WTC11 (cell line): ENCODE data around the gene PTPDC1. TPM values are rescaled to one million over a fixed set of nuclear protein-coding genes. Genes with fewer than 3 reads are reported as not detected.

Experiments used
- ATAC-seq: fragments of 200-7000 bp; cut with Tn5 transposase; 2 replicates; pipeline ENCODE4 v1.10.0; 2021; ENCODE audit warnings: mild to moderate bottlenecking, moderate library complexity
- CTCF ChIA-PET: fragments of 300-600 bp; sonication (Branson Sonifier 250); formaldehyde crosslinking; loops from one replicate; lab custom pipeline; 2021; ENCODE audit warnings: antibody characterized with exemption; lab: Charles Lee
- POLR2A ChIA-PET: fragments of 350-600 bp; sonication (Branson Sonifier 250); formaldehyde crosslinking; loops from one replicate; lab custom pipeline; 2021; ENCODE audit warnings: antibody characterized with exemption; lab: Charles Lee
- DNase-seq: peaks from one replicate; pipeline ENCODE4 v3.0.0; 2021; ENCODE audit warnings: low spot score
- H3K27ac Mint-ChIP-seq: 2 replicates; pipeline ENCODE4 v1.8.0; 2021; ENCODE audit warnings: mixed read lengths
- H3K27me3 Mint-ChIP-seq: 2 replicates; pipeline ENCODE4 v1.8.0; 2021; ENCODE audit warnings: low read depth, mild to moderate bottlenecking, moderate library complexity, mixed read lengths
- H3K36me3 Mint-ChIP-seq: 2 replicates; pipeline ENCODE4 v1.8.0; 2021; ENCODE audit warnings: mixed read lengths
- H3K4me1 Mint-ChIP-seq: 2 replicates; pipeline ENCODE4 v1.8.0; 2022; ENCODE audit warnings: mixed read lengths
- H3K4me3 Mint-ChIP-seq: 2 replicates; pipeline ENCODE4 v1.8.0; 2021; ENCODE audit warnings: mild to moderate bottlenecking, moderate library complexity, mixed read lengths
- H3K9me3 Mint-ChIP-seq: 2 replicates; pipeline ENCODE4 v1.8.0; 2021; ENCODE audit warnings: mixed read lengths
- AFF4 ChIP-seq: sonication (generic); formaldehyde crosslinking; IDR thresholded peaks from 2 replicates; pipeline ENCODE4 v1.8.1; 2023; ENCODE audit warnings: mild to moderate bottlenecking, missing genetic modification reagents, borderline replicate concordance
- CBFB ChIP-seq: sonication (generic); formaldehyde crosslinking; IDR thresholded peaks from 2 replicates; pipeline ENCODE4 v1.8.1; 2022; ENCODE audit warnings: mild to moderate bottlenecking, low read depth, missing genetic modification reagents
- CREB1 ChIP-seq: sonication (generic); formaldehyde crosslinking; IDR thresholded peaks from 2 replicates; pipeline ENCODE4 v1.8.0; 2023; ENCODE audit warnings: mild to moderate bottlenecking, missing genetic modification reagents
- CREM ChIP-seq: sonication (generic); formaldehyde crosslinking; IDR thresholded peaks from 2 replicates; pipeline ENCODE4 v1.8.1; 2022; ENCODE audit warnings: mild to moderate bottlenecking, missing genetic modification reagents, moderate library complexity
- ELF4 ChIP-seq: sonication (generic); formaldehyde crosslinking; IDR thresholded peaks from 2 replicates; pipeline ENCODE4 v1.8.1; 2022; ENCODE audit warnings: low read depth, mild to moderate bottlenecking, moderate library complexity, missing genetic modification reagents
- EMX1 ChIP-seq: fragments of 250-450 bp; sonication (Bioruptor Pico); IDR thresholded peaks from 2 replicates; pipeline ENCODE4 v1.8.0; 2021; ENCODE audit warnings: mild to moderate bottlenecking
- FOXK1 ChIP-seq: sonication (generic); formaldehyde crosslinking; IDR thresholded peaks from 2 replicates; pipeline ENCODE4 v1.8.0; 2022; ENCODE audit warnings: mild to moderate bottlenecking, moderate library complexity, missing genetic modification reagents
- GABPB1 ChIP-seq: sonication (generic); formaldehyde crosslinking; IDR thresholded peaks from 2 replicates; pipeline ENCODE4 v1.8.1; 2023; ENCODE audit warnings: mild to moderate bottlenecking, missing genetic modification reagents
- IRF2 ChIP-seq: sonication (generic); formaldehyde crosslinking; IDR thresholded peaks from 2 replicates; pipeline ENCODE4 v1.8.0; 2022; ENCODE audit warnings: low read depth, missing genetic modification reagents, borderline replicate concordance
- NFE2L1 ChIP-seq: sonication (generic); formaldehyde crosslinking; IDR thresholded peaks from 2 replicates; pipeline ENCODE4 v1.8.1; 2023; ENCODE audit warnings: missing genetic modification reagents
- NFYB ChIP-seq: sonication (generic); formaldehyde crosslinking; conservative IDR thresholded peaks from 2 replicates; pipeline ENCODE4 v1.8.0; 2022; ENCODE audit warnings: low read depth, missing genetic modification reagents
- NR2C2 ChIP-seq: sonication (generic); formaldehyde crosslinking; IDR thresholded peaks from 2 replicates; pipeline ENCODE4 v1.8.0; 2022; ENCODE audit warnings: mild to moderate bottlenecking, missing genetic modification reagents
- PRRX2 ChIP-seq: fragments of 250-450 bp; sonication (Bioruptor Pico); IDR thresholded peaks from 2 replicates; pipeline ENCODE4 v1.8.0; 2021; ENCODE audit warnings: mild to moderate bottlenecking
- RELA ChIP-seq: sonication (generic); formaldehyde crosslinking; IDR thresholded peaks from 2 replicates; pipeline ENCODE4 v1.8.1; 2022; ENCODE audit warnings: missing genetic modification reagents, mild to moderate bottlenecking, borderline replicate concordance
- SOX15 ChIP-seq: fragments of 250-450 bp; sonication (Bioruptor Pico); IDR thresholded peaks from 2 replicates; pipeline ENCODE4 v1.9.0; 2021; ENCODE audit warnings: mild to moderate bottlenecking
- TEAD4 ChIP-seq: sonication (generic); formaldehyde crosslinking; IDR thresholded peaks from 2 replicates; pipeline ENCODE4 v1.8.0; 2022; ENCODE audit warnings: mild to moderate bottlenecking, missing genetic modification reagents
- TP53 ChIP-seq: sonication (generic); formaldehyde crosslinking; IDR thresholded peaks from 2 replicates; pipeline ENCODE4 v1.8.1; 2023; ENCODE audit warnings: mild to moderate bottlenecking, missing genetic modification reagents
- ZNF121 ChIP-seq: sonication (generic); formaldehyde crosslinking; IDR thresholded peaks from 2 replicates; pipeline ENCODE4 v1.8.0; 2023; ENCODE audit warnings: missing genetic modification reagents
- ZNF219 ChIP-seq: sonication (generic); formaldehyde crosslinking; IDR thresholded peaks from 2 replicates; pipeline ENCODE4 v1.8.0; 2023; ENCODE audit warnings: missing genetic modification reagents, mild to moderate bottlenecking, borderline replicate concordance
- ZNF416 ChIP-seq: fragments of 250-450 bp; sonication (Bioruptor Pico); IDR thresholded peaks from 2 replicates; pipeline ENCODE4 v1.9.0; 2021; ENCODE audit warnings: mild to moderate bottlenecking, inconsistent platforms
- ZNF532 ChIP-seq: fragments of 250-450 bp; sonication (Bioruptor Pico); IDR thresholded peaks from 2 replicates; pipeline ENCODE4 v1.9.0; 2021; ENCODE audit warnings: mild to moderate bottlenecking, borderline replicate concordance
- total RNA-seq: library from RNA; stranded (reverse); gene quantifications from 3 replicates; pipeline ENCODE4 v1.2.3, GENCODE V29; 2021
- TF ChIP-seq, protein P1 (sequence below): sonication (generic); formaldehyde crosslinking; IDR thresholded peaks from 2 replicates; pipeline ENCODE4 v1.8.0; 2022; ENCODE audit warnings: mild to moderate bottlenecking, missing genetic modification reagents
- TF ChIP-seq, protein P2 (sequence below): fragments of 250-450 bp; sonication (Bioruptor Pico); IDR thresholded peaks from 2 replicates; pipeline ENCODE4 v2.1.2; 2022; ENCODE audit warnings: mild to moderate bottlenecking, moderate library complexity
- TF ChIP-seq, protein P3 (sequence below): sonication (generic); formaldehyde crosslinking; IDR thresholded peaks from 2 replicates; pipeline ENCODE4 v1.8.0; 2022; ENCODE audit warnings: mild to moderate bottlenecking, missing genetic modification reagents
- TF ChIP-seq, protein P4 (sequence below): fragments of 250-450 bp; sonication (Bioruptor Pico); IDR thresholded peaks from 2 replicates; pipeline ENCODE4 v1.8.0; 2021; ENCODE audit warnings: mild to moderate bottlenecking

PTPDC1 gene
- total RNA-seq, 1 experiment from 2014 or later = 9.2 TPM

DNA sequence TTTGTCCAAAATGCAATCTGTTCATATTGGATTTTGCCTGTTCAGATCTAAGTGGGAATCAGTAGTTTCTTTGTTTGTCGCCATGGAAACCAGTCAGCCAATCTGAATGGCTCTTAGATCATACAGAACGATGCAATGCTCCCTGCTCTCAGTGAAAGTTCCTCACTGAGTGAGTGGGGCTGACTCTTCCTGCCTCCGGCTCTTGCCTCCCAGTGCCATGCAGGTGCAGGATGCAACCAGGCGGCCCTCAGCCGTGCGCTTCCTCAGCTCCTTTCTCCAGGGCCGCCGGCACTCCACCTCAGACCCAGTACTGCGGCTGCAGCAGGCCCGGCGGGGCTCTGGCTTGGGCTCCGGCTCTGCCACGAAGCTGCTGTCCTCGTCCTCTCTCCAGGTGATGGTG lies at the start of gene PTPDC1 (continued):
- TF ChIP-seq ZNF532 (CRISPR knock-in tag) (no peak), NFYB (CRISPR knock-in tag) (0 out of 2 replicates have a peak, but pooled peaks have one; percentile 8), ZNF121 (CRISPR knock-in tag) (0 out of 2 replicates have a peak, but pooled peaks have one; percentile 15)
- TF ChIP-seq, protein P1, sequence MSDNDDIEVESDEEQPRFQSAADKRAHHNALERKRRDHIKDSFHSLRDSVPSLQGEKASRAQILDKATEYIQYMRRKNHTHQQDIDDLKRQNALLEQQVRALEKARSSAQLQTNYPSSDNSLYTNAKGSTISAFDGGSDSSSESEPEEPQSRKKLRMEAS (CRISPR knock-in tag) = no peak

DNA sequence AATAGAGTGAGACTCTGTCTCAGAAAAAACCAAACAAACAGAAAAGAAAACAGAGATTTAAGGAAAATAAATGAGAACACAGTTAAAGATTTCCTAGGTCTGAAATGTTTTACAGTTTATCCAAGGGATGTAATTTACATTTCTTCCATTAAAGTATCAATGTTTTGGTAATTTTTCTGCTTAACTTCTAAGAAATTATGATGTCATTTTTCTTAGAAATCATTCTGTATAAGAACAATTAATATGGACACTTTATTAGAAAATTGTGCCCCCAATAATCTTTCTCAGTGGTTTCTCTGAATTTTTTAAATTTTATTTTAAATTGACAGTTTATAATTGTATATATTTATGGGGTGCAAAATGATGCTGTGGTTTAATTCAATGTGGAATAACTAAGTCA lies 49.8 kb upstream of the PTPDC1 start:
- ChIA-PET POLR2A (no interaction called here), CTCF (no interaction called here)
- H3K9me3 Mint-ChIP-seq = peaks cover 3% of the 10 kb centered on the region
- H3K27ac Mint-ChIP-seq = no peak overlapping the region
- peaks cover 5% of the 10 kb centered on the region for H3K36me3 Mint-ChIP-seq
- H3K4me3 Mint-ChIP-seq = no peak overlapping the region
- DNase-seq (no peak), ATAC-seq (no peak)
- no peak for TF ChIP-seq CREM (CRISPR knock-in tag)
- no peak for TF ChIP-seq NR2C2 (CRISPR knock-in tag)
- TF ChIP-seq CBFB (CRISPR knock-in tag) = no peak
- TF ChIP-seq PRRX2 (CRISPR knock-in tag) = no peak
- no peak for TF ChIP-seq SOX15
- TF ChIP-seq NFE2L1 = no peak
- TF ChIP-seq TP53 = no peak
- no peak for TF ChIP-seq ELF4 (CRISPR knock-in tag)
- TF ChIP-seq ZNF219 = no peak
- TF ChIP-seq ZNF121 (CRISPR knock-in tag) = no peak
- no peak for TF ChIP-seq ZNF416 (CRISPR knock-in tag)
- TF ChIP-seq FOXK1 = no peak
- TF ChIP-seq EMX1 (CRISPR knock-in tag) = no peak
- TF ChIP-seq, protein P2, sequence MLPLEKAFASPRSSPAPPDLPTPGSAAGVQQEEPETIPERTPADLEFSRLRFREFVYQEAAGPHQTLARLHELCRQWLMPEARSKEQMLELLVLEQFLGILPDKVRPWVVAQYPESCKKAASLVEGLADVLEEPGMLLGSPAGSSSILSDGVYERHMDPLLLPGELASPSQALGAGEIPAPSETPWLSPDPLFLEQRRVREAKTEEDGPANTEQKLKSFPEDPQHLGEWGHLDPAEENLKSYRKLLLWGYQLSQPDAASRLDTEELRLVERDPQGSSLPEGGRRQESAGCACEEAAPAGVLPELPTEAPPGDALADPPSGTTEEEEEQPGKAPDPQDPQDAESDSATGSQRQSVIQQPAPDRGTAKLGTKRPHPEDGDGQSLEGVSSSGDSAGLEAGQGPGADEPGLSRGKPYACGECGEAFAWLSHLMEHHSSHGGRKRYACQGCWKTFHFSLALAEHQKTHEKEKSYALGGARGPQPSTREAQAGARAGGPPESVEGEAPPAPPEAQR = no peak
- TF ChIP-seq RELA (CRISPR knock-in tag) = no peak
- TF ChIP-seq, protein P3, sequence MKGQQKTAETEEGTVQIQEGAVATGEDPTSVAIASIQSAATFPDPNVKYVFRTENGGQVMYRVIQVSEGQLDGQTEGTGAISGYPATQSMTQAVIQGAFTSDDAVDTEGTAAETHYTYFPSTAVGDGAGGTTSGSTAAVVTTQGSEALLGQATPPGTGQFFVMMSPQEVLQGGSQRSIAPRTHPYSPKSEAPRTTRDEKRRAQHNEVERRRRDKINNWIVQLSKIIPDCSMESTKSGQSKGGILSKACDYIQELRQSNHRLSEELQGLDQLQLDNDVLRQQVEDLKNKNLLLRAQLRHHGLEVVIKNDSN (CRISPR knock-in tag) = no peak
- TF ChIP-seq, all 79 proteins: peak for 0
- H3K27me3 Mint-ChIP-seq = peaks cover 26% of the 10 kb centered on the region
- peaks cover 14% of the 10 kb centered on the region for H3K4me1 Mint-ChIP-seq

DNA sequence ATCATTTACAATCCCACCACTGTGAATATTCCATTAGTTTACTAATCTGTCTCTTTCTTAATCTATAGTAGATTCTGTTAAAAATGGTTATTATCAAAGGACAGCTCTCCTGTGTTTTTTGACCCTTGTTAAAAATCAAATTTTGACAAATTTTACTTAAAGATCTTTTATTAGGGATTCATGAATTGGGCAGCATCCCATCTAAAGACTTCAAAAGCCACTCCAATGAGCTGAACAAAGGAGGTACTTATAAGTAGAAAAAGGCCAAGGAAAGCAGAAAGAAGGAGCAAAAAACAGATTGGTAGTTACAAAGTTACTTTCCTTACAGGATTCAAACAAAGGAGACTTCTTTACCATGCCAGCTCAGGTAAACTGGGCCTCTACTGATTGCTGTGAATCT lies 44.5 kb upstream of the PTPDC1 start:
- CTCF ChIA-PET = interaction anchor here (0.6 to 1.7 kb wide), 2 partner anchors 26 kb away, joined by 3 to 6 read pairs; no protein-coding TSS in a partner anchor
- DNase-seq (no peak), ATAC-seq (no peak)
- POLR2A ChIA-PET = no interaction called here
- Mint-ChIP-seq H3K4me3 (no peak overlapping the region), H3K9me3 (no peaks in the 10 kb centered on the region), H3K27ac (no peak overlapping the region), H3K27me3 (no peaks in the 10 kb centered on the region), H3K4me1 (peaks cover 13% of the 10 kb centered on the region), H3K36me3 (peaks cover 6% of the 10 kb centered on the region; the same call in 1 of the 2 replicates)
- TF ChIP-seq RELA (CRISPR knock-in tag) (no peak), AFF4 (CRISPR knock-in tag) (no peak), ZNF121 (CRISPR knock-in tag) (no peak), GABPB1 (CRISPR knock-in tag) (no peak), IRF2 (CRISPR knock-in tag) (no peak), TEAD4 (CRISPR knock-in tag) (no peak), CREB1 (CRISPR knock-in tag) (no peak)
- TF ChIP-seq, protein P4, sequence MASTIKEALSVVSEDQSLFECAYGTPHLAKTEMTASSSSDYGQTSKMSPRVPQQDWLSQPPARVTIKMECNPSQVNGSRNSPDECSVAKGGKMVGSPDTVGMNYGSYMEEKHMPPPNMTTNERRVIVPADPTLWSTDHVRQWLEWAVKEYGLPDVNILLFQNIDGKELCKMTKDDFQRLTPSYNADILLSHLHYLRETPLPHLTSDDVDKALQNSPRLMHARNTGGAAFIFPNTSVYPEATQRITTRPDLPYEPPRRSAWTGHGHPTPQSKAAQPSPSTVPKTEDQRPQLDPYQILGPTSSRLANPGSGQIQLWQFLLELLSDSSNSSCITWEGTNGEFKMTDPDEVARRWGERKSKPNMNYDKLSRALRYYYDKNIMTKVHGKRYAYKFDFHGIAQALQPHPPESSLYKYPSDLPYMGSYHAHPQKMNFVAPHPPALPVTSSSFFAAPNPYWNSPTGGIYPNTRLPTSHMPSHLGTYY (CRISPR knock-in tag) = no peak
